Endothelial cell of hepatic sinusoid (primary cell): ENCODE data around the gene PAQR3.
"Not testable (repeated sequence)": the region's sequence is repeated elsewhere in the genome, so short reads cannot be mapped to it uniquely, and the experiment has no call there.

Source experiments
- in situ Hi-C: cut with HindIII; loops from 2 replicates; pipeline ENCODE4 v1.10.0; 2017; ENCODE audit warnings: low sequenced_read_pairs

Gene PAQR3

DNA sequence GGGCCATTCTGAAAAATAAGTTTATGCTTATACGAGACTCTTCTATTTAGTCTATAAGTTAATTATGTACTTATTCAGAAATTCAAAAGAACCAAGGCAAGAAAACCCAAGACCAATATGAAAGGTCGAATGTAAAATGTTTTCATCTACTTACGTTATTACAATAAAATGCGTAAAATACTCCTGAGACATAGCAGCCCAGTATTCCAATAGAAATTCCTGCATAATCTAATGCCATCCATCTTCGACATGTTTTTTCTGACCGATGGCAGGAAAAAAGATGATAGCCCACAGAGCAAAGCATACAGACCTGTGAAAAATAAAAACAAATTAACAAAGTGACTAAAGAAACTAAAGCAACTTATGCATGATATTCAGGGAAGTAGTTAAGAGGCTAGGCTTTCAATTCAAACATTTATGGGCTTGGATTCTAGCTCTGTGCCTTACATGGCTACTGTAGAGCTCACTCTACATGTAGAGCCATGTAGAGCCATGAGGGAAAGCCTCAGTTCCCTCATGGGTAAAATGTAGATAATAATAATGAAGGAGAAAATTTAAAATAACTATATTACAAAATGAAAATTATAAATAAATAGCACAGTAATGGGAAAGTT lies 9.1 kb downstream of the PAQR3 start:
- in situ Hi-C loops: no loop called here

DNA sequence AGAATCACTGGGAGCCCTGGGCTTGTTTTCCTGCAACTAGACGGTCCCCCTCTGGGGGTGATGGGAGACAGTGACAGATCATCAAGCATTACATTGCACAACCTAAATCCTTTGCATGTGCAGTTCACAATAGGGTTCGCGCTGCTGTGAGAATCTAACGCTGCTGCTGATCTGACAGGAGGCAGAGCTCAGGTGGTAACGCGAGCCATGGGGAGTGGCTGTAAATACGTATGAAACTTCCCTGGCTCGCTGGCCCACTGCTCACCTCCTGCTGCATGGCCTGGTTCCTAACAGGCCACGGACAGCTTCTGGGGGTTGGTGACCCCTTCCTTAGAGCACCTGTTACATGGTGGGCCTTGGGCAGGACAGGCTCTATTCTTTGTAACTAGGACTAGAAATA lies 10.4 kb downstream of the PAQR3 start:
- in situ Hi-C loops: no loop called here

DNA sequence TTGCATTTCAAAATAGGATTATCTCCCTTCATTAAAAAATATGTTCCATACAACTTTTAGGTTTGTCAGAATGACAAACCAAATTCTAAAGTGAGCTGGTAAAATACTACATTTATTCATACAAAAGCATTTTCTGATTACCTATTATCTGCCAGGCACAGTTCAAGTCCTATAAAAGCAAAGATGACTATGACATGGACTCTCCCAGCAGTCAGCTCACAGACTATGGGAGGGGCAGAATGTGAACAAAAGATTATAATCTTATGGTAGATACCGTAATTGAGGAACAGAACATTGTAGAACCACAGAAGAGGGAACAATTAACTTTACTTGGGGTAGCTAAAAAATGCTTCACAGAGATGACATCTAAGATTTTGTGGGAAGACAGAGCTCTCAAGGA lies 12.4 kb downstream of the PAQR3 start:
- in situ Hi-C loops: no loop called here

GRCh38 chr4:78923464-78924312 lies 15.6 kb downstream of the PAQR3 start:
- in situ Hi-C loops: no loop called here

DNA sequence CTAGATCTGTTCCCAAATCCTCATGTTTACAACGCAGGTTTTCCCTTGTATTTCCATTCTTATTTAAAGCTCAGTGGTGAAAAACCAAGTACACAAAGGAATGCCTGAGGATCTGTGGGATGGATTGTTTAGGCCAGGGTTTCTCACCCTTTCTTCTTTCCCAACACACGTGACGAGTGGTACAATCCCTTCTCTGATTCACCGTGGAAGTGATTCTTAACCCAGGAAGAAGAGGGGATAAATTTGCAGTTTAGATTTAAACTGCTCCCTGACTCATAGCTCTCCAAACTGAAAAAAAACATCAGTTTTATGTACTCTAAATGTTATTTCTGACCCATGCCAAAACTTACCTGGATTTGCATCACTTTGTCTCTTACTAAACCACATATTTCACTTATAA lies 17.0 kb downstream of the PAQR3 start:
- in situ Hi-C loops: no loop called here

GRCh38 chr4:78910612-78911011 lies 28.6 kb downstream of the PAQR3 start:
- in situ Hi-C loops: no loop called here

DNA sequence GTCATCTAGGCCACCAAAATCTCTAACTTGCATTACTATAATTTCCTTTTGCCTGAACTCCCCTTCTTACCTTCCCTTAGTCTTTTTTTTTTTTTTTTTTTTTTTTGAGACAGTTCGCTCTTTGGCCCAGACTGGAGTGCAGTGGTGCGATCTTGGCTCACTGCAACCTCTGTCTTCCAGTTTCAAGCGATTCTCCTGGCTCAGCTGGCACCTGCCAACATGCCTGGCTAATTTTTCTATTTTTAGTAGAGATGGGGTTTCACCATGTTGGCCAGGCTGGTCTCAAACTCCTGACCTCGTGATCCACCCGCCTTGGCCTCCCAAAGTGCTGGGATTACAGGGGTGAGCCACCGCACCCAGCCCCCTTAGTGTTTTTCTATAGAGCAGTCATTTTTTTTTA lies 30.3 kb downstream of the PAQR3 start:
- in situ Hi-C loops: not testable (repeated sequence)

GRCh38 chr4:78907638-78908037 lies 31.6 kb downstream of the PAQR3 start:
- in situ Hi-C loops: no loop called here

DNA sequence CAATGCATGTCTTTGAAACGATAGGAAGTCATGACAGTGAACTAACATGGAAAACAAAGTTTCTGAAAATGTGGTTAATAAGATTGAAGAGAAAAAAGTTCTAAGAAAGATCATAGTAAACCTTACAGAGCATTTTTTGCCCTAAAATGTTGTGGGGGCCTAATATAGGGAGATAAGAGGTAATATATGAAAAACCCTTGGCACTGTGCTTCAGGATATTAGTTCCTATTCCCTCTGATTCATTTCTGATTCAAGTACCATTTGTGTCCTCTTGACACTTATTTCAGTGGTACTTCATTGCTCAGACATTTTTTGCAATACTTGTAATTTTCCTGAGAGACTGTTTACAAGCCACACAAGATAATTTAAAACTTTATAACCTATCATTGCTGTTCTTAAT lies 35.1 kb downstream of the PAQR3 start:
- in situ Hi-C loops: no loop called here

DNA sequence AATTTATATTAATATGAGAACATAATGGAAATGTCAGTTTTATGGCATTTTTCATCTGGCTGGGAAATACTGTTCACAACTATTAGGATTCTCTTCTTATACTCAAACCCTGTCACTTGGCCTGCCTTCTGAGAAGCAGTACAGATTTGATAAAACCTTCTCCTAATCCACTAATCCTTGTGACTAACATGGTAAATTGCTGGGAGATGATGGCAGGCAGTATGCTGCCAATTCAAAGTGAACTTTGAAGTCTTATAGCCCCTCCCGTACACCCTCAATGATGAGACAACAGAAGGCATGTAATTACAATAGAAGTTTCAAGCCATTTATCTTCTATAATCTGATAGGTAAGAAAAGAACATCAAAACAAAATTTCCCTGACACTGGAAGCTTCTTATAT lies 36.9 kb downstream of the PAQR3 start:
- in situ Hi-C loops: no loop called here

DNA sequence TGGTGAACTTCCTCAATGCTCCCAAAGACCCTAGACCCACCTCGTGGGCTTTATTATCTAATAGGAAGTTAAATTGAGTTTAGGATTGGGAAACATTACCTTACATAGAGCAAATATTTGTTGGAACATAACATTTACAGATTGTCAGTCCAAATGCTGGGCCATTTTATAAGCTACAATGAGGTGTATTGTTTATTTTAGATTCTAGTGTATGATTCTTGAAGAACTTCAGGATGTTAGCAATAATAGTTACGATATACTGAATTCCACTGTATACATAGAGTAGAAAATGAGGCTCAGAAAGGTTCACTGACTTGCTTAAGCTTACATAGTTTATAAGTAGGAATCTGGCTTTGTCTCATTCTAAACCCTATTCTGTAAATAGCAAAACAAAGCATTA lies 37.4 kb downstream of the PAQR3 start:
- in situ Hi-C loops: no loop called here

DNA sequence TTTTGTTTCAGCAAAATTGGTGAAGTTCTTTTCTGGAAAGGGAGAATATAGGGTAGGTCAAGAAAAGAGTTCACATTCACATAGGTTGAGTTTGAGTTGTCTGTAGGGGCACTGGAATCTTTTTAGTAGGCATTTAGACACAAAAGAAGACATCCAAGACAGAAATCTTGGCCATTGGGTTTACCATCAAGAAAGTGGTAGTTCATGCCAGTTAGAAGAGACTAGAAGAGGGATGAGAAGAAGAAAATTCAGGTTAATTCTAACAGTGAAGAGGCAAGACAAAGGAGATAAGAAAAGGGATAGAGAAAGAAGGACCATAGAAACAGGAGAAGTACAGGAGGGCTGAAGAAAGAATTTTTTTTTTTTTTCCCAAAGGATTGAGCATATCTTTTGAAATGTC lies 39.9 kb downstream of the PAQR3 start:
- in situ Hi-C loops: no loop called here

- in situ Hi-C loops: no loop called here
Observed at GRCh38 chr4:78889955-78890354, 49.3 kb downstream of the PAQR3 start.

DNA sequence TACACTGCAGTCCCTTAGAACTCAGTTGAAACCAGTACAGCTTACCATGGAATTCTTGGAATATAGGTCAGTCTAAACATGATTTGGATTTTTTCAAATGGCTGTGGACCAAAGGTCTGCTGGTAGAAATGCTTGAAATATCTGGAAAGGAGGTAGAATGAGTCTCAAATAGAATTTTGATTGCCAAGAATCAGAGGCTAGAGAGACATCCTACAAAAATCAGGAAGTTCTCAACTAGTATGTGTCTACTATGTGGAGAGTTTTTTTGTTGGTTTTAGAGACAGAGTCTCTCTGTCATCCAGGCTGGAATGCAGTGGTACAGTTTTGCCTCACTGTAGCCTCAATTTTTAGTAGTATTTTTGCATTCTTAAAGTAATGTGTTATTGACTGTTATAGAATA lies 53.6 kb downstream of the PAQR3 start:
- in situ Hi-C loops: no loop called here

DNA sequence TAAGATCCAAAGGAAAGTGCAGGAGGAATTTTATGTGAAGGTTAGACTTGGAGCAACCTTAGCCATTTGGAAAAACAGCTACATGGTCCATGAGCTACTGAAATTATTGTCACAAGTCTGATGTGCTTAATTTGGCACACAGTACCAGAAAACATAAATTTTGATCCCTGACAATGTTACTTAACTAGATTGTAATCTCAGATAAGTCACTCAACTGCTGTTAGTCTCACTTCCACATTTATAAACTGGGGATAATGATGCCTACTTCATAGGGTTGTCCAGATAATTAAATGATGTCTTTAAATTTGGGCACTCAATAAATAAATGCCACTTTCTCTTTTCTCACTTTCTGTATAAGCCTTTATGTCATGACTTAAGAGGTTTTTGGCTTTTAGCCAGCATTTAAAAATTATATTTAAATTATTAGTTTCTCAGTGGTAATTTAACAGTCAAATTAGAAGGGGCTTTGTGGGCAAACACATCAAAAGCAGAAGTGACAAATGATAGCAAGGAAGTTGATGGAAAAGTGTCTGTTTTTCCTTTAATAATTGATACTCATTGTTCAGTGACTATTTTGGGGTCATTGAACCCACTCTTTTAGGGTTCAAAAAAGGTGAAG lies 58.3 kb downstream of the PAQR3 start:
- in situ Hi-C loops: no loop called here

DNA sequence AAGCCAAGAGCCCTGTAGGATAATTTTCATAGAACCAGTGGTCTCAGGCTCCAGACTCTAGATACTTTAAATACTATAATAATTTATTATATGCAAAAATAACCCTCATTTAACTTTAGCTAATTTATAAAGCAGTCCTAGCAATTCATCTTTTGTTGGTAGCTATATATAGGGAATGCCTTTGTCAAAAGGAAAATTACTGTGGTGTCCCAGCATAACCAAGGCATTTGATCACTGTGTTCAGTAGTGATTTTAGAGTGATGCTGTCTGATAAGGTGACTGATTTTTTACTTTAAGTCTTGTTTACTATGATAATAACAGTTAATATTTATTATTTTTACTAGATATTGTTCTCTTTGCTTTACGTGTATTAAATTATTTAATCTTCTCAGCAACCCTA lies 61.2 kb downstream of the PAQR3 start:
- in situ Hi-C loops: no loop called here

DNA sequence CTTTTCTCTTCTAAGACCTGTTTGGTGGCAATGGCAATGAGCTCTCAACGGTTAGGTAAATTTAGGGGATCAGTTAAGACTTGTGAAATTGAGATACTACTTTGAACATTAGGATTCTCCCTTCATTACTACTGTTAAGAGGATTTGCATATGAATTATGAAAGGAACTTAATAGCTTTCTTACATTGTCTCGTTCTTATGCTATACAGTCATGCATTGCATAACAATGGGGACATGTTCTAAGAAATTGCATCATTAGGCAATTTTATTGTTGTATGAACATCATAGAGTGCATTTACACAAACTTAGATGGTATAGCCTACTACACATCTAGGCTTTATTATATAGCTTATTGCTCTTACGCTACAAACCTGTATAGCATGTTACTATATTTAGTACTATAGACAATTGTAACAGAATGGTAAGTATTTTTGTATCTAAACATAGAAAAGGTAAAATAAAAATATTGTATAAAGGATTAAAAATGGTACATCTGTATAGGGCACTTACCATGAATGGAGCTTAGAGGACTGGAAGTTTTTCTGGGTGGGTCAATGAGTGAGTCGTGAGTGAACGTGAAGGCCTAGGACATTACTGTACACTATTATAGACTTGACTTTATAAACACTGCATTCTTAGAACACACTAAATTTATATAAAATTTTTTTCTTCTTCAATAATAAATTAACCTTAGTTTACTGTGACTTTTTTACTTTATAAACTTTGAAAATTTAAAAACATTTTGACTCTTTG lies 62.5 kb downstream of the PAQR3 start:
- in situ Hi-C loops: no loop called here

DNA sequence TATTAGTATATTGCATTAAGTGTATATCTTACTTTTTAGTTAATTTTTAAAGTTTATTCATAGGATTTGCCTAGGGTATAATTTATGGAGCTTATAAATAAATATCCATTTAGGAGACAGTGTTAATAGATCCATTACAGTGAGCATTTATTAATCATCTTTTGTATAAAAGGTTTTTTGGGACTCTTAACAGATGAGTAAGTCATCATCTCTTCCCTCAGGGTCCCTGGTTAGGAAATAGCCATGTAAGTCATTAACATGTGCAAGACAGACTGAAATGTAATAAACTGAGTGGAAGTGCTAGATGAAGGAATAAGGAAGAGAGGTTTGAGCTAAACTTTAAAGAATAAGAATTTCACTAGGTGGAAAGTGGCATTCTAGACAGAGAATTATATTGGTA lies 69.2 kb downstream of the PAQR3 start:
- in situ Hi-C loops: loop anchor here (25.0 kb wide), 1 partner anchor 258 kb away; no protein-coding TSS in a partner anchor

DNA sequence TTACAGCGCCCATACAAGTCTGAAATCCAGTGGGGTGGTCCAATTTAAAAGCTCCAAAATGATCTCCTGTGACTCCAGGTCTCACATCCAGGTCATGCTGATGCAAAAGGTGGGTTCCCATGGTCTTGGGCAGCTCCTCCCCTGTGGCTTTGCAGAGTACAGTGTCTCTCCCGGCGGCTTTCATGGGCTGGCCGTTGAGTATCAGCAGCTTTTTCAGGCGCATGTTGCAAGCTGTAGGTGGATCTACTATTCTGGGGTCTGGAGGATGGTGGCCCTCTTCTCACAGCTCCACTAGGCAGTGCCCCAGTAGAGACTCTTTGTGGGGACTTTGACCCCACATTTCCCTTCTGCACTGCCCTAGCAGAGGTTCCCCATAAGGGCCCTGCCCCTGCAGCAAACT lies 70.5 kb downstream of the PAQR3 start:
- in situ Hi-C loops: loop anchor here (25.0 kb wide), 1 partner anchor 256 kb away; no protein-coding TSS in a partner anchor

DNA sequence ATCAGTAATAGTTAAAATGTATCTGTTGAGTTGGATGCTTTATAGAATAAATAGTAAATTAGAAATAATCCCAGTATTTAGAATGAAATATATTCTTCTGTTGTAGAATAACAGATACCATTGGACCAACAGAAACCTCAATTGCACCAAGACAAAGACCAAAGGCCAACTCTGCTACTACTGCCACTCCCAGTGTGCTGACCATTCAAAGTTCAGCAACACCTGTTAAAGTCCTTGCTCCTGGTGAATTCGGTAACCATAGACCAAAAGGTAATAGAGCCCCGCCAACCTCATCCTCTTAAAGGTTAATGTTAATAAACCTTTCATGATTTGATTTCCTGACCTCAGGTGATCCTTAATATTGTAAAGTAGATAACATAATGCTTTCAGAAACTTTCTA lies 73.8 kb downstream of the PAQR3 start:
- in situ Hi-C loops: loop anchor here (25.0 kb wide), 1 partner anchor 253 kb away; no protein-coding TSS in a partner anchor

GRCh38 chr4:78864405-78865024 lies 74.7 kb downstream of the PAQR3 start:
- in situ Hi-C loops: loop anchor here (25.0 kb wide), 1 partner anchor 252 kb away; no protein-coding TSS in a partner anchor
